Activated effector memory CD4-positive, alpha-beta T cell treated with Interleukin-2 at 50 U/mL for 16 hours (primary cell): ENCODE results near the gene HCN4.

Source experiments
- DNase-seq: peaks from one replicate; pipeline ENCODE4 v3.0.0-alpha.2; 2020

HCN4 gene

GRCh38 chr15:73341886-73342600 lies 26.7 kb downstream of the HCN4 start:
- DNase-seq = no peak

DNA sequence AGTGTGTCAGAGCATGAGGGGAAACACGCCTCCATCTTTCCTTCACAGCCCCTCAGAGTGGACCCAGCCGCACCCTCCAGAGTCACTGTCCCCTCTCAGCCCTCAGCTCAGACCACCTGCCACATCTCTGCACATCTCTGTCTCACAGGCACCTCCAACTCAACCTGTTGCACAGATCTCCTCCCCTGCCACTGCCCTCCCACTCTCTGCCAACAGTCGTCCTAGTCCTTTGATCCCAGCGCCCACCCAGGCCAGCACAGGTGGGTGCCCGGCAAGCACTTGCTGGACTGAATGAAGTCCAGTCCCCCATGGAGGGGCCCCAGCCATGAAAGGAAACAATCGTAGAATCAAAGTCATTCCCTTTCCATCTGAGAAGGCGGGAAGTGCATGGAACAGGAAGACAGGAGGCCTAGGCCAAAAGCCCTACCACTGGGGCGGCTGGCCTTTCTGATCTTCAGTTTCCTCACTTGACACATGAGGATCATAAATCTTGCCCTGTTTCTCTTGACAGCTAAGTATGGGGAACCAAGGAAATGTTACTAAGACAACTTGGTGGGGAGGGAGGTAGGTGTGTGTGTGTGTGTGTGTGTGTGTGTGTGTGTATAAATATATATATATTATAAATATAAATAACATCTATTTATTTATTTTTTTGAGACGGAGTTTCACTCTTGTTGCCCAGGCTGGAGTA lies 28.1 kb downstream of the HCN4 start:
- no peak for DNase-seq

DNA sequence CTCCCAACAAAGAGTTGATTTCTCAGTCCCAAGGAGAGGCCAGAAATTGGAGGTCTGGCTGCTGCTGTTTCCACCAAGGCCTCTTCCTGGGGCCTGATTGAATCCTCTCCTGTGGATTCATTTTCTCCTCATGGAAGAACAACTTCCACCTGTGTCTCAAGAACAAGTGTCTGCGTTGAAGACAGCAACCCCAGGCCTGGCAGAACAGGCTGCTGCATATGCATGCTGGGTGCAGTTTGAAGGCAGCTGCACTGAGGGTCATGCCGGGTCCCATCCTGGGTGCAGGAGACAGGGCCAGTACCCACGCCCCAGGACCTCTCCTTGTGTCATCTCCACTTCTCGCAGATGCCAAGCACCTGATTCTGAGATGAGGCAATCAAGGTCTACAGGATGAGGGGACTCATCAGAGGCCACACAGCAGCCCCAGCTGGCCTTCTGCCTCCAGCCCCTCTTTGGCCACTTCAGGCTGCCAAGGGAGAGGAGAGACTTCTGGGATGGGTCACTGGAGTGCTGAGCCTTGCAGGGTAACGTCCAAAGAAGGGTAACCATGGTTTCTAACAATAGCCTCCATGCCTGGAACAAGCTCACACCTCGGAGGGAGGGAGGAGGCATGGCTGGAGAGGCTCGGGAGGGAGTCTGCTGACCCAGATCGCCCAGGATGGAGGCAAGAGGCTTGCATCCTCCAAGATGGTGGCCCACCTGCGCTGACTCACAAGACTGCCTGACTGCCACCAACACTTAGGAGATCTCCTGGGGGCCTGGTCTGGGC lies 30.0 kb downstream of the HCN4 start:
- DNase-seq = no peak

DNA sequence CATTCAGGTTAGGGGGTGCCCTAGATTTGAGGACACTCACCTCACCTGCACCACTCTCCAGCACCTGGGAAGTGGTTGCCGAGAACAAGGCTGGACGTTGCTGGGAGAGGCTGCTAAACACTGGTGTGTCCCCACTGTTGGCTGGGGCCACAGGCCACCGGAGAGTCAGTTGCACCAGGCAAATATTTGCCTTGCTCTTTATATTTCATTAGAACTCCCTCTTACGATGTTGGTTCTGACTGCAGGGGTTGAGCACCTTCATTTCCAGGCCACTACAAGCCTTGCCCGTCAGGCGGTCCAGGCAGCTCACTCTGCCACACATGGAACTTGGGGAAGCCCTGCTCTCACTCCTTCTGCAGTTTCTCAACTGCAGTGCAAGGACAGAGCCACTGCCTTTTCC lies 30.7 kb downstream of the HCN4 start:
- DNase-seq = no peak

- no peak for DNase-seq
Measured at GRCh38 chr15:73337187-73337586, 31.6 kb downstream of the HCN4 start.

GRCh38 chr15:73336756-73337155 lies 32.0 kb downstream of the HCN4 start:
- no peak for DNase-seq

DNA sequence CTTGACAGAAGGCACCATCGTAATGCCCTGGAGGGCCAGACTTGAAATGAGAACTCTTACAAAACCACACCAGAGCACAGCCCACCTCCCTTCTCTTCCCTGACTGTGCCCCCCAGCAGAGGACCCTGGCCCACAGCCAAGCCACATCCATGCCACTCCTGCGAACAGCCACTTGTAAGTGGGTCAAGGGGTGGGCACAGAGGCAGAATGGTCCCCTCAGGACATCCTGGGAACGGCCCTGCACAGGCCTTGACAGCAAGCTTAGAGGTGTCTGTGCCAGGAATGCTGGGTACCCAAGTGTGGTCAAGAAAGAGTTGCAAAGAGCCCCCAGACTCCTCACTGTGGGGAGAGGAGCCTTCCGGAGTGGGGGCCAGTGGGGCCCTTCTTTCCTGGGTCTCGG lies 33.3 kb downstream of the HCN4 start:
- no peak for DNase-seq

DNA sequence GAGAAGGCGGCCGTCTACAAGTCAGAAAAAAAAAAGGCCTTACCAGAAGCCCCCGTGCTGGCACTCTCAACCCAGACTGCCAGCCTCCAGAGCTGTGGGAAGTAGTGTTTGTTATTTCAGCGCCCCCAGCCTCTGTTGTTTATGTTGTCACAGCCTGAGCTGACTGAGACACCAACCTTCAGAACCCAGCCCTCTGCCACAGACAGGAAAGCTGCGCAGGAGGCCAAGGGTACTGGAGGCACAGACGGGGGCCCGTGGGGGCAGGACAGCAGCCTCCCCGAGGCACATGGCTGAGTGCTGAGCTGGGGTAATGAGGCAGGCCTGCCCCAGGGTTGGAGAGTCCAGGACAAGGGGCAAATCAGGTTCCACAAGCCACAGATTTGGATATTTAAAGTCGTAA lies 33.7 kb downstream of the HCN4 start:
- DNase-seq = no peak

DNA sequence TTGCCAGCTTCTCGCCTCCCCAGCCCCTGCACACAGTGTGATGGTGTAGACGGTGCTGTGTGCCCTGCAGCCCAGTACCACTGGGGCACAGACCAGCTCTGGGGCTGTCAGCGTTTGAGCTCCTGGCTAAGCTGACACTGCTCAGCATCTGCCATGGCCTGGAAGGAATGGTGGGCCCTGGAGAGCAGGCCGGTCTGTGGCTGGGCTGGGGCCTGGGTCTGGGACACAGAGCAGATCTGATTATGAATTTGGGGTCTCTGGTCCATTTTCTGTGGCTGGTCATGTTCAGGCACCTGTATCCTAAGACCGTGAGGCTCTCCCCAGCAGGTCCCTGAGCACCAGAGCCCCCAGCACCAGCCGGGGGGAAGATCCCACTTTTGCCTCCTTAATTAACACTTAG lies 34.7 kb downstream of the HCN4 start:
- DNase-seq = no peak

DNA sequence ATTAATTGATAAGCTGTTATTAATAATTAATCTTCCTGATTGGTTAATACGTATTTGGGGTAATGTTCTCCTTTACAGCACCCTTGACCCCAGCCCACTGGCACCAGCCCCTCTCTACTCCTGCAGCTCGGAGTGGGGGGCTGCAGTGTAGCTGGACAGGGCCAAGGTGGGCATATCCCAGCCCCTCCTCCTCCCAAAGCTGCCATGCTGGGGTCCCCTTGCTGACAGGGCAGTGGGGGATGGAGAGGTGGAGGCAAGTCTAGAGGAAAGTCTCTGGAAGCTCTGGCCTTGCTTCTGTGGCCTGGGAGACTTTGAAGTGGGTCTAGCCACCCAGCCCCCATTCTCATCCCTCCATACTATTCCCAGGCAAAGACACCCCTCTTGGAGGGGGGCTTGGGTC lies 35.8 kb downstream of the HCN4 start:
- DNase-seq = no peak

DNA sequence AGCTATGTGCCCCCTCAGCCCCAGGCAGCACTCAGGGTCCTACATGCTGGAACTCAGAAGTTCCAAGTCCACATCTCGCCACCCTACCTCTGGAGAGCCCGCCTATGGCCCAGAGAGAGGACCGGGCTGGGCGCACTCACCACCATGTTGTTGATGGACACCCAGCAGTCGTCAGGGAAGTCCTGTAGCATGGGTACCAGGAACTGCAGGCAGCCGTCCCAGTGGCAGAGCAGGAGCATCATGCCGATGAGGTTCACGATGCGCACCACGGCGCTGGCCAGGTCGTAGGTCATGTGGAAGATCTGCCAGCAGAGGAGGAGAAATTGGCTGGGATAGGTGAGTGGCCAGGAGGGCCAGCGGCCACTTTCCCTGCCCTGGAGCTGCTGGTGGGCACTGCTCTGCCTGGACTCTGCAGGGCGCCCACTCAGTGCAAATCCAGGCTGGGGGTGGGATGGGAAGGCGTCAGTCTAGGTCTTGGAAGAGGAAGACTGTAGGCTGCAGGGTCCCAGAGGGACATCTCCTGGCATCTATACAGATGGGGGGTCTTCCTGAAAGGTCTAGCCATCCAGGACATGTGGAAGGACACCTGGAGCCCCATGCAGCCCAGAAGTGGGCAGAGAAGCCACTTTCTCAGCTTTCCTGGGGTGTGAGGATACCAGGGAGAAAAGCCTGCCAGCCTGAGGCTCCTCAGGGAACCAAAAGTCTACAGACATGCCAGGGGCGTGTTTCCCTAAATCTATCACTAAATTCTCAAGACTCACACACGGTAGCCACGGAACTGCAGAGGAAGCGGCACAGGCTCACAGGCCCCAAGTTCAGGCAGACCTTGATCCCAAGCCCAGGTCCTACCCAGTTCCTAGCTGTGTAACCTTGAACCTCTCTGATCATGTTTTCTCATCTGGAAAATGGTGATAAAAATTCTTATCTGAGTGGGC lies 36.5 kb downstream of the HCN4 start:
- DNase-seq = no peak

DNA sequence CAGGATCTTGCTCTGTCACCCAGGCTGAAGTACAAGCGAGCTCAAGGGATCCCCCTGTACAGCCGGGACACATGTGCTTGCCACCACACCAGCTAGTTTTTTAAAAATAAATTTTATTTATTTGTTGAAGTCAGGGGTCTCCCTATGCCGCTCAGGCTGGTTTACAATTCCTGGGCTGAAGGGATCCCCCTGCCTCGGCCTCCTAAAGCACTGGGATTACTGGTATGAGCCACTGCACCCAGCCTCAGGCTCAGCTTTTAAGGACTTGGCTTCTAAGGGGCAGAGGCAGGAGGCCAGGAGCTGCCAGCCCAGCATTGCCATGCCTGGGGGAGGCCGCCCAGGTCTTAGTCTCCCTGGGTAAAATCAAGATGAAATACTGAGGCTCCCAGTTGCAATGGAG lies 37.3 kb downstream of the HCN4 start:
- no peak for DNase-seq

- DNase-seq = no peak
Measured at GRCh38 chr15:73330206-73331051, 38.3 kb downstream of the HCN4 start.

DNA sequence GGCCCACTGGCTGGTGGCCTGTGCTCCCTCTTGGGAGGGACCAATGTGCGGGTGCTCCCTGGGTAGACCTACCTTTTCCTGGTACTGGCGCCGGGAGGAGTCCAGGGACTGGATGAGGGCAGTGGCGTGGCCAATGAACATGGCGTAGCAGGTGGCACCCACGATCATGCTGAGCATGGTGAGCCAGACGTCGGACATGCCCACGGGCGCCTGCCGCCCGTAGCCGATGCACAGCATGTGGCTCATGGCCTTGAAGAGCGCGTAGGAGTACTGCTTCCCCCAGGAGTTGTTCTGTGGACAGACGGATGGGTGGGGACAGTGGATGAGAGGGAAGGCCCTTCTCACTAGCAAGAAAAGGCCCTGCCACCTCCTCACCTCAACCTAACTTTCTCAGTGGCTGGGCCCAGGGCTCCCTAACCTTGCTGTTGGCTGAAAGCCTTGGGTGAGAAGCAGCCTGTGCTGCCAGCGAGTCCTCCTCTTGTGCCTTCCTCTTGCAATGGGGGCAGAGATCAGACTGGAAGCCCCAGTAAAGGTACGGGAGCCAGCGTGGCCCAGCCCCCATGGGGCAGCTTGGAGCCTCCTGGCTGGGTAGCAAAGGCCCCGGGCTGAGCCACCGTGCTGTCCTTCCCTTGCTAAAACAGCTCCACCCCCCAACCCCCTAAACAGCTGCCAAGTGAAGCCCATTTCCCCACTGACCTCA lies 39.1 kb downstream of the HCN4 start:
- no peak for DNase-seq

- DNase-seq = no peak
Measured at GRCh38 chr15:73328981-73329380, 39.8 kb downstream of the HCN4 start.

DNA sequence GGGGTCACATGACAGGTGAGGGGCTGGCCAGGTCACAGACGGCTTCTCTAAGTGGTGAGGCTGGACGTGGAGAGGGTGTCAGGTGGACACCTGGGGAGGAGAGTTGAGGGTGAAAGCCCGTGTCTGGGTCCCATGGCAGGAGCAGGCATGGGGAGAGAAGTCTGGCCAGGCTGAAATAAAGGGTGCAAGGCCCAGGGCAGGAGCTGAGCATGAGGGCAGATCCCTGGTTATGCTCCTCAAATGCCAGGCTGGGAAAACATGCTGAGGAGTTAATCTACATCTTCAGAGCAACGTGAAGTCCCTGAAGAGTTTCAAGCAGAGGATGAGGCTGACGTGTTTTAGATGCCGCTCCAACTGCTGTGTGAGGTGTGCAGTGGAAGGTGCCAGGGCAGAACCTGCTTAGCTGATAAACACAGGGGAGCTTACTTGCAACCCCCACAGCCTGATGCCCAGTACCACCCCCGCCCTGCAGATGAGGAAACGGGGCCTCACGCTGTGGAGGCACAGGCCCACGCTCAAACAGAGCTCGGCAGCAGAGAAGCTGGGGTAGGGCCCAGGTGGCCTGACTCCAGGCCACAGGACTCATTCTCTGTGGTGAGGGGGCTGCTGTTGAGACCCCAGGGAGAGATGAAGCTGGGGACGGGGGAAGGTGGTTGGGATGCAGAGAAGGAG lies 40.5 kb downstream of the HCN4 start:
- DNase-seq = no peak

- no peak for DNase-seq
Measured at GRCh38 chr15:73326157-73326556, 42.6 kb downstream of the HCN4 start.

DNA sequence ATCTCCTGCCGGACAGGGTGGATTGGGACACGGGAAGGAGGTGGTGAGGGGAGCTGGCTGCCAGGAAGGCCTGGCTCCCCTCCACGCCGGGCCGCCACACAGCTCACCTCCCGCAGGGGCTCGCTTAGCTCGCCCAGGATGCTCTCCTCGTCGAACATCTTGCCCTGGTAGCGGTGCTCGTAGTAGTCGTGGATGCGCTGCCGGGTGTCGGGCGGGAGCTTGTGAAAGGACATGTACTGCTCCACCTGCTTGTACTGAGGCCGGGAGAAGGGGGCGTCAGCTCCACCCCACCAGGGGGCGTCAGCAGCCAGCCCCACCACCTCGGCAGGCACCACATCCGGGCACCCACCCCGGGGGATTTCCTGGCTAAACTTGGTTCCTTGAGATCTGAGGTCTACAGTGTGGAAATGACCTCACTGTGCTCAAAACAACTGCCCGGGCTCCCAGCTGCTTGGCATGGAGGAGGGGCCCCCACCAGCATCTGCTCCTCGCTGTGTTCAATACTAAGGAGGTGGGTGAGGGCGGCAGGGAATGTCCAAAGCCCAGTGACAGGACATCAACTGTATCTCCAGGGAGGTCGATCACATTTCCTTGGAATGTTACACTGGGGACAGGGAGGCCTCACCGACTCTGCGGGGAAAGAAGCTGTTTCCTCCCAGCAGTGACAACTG lies 43.4 kb downstream of the HCN4 start:
- DNase-seq = no peak

DNA sequence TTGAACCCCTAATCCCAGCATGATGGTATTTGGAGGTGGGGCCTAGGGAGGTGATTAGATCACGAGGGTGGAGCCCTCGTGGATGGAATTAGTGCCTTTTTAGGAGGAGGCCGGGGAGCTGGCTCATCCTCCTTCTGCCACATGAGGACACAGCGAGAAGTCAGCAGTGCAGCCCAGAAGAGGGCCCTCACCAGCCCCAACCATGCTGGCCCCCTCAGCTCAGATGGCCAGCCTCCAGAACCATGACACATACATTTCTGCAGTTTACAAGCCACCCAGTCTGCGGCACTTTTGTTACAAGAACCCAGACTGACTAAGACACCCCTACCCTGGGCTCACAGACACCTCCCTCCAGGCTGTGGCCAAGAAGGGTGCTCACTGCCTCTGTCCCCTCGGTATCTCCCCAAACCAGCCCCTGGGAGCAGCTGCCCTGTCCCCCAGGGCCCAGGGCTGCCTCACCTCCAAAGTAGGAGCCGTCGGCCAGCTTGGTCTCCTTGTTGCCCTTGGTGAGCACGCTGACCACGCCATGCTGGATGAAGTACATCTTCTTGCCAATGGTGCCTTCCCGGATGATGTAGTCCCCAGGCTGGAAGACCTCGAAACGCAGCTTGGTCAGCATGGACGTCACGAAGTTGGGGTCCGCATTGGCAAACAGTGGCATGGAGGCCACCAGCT lies 44.1 kb downstream of the HCN4 start:
- DNase-seq = no peak

DNA sequence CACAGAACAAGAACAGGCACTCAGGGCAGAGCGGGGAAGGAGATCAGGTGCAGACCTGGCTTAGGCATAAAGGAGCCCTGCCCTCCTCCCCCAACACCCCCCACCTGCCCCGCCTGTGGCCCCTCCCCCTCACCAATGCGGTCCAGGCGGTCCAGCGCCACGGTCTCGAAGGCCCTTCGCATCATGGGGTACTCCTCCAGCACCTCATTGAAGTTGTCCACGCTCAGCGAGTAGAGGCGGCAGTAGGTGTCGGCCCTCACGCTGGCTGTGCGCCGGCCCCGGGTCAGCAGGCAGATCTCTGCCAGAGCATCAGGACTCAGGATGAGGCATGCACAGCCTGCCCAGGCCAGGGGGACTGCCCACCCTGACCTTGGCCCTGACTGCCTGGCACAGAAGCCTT lies 44.8 kb downstream of the HCN4 start:
- DNase-seq = no peak
